OCI-LY1 (cell line): ENCODE data around the gene FOXJ1.

Source experiments
- H2AFZ ChIP-seq: fragments of 200-600 bp; sonication (generic), shearing (Covaris generic); 2 replicates; pipeline ENCODE4 v1.6.0; 2014; ENCODE audit warnings: antibody characterized with exemption, mild to moderate bottlenecking, low read length
- H3F3A ChIP-seq: fragments of 200-600 bp; sonication (generic), shearing (Covaris generic); 2 replicates; pipeline ENCODE4 v1.6.0; 2014; ENCODE audit warnings: mild to moderate bottlenecking, antibody characterized with exemption, low read length, moderate library complexity; ENCODE audit not compliant: insufficient read depth
- H3K27ac ChIP-seq: fragments of 200-600 bp; sonication (generic); 2 replicates; pipeline ENCODE4 v1.5.1; 2014; ENCODE audit warnings: low read length, mixed run types, mild to moderate bottlenecking, low read depth; ENCODE audit not compliant: poor library complexity, severe bottlenecking
- H3K27me3 ChIP-seq: fragments of 200-600 bp; sonication (generic); 2 replicates; pipeline ENCODE4 v1.6.0; 2014; ENCODE audit warnings: antibody characterized with exemption, mild to moderate bottlenecking, low read length, moderate library complexity; ENCODE audit not compliant: insufficient read depth
- H3K36me3 ChIP-seq: fragments of 200-600 bp; sonication (generic); 2 replicates; pipeline ENCODE4 v1.6.1; 2014; ENCODE audit warnings: mild to moderate bottlenecking, antibody characterized with exemption, low read length, moderate library complexity, mixed read lengths; ENCODE audit not compliant: insufficient read depth
- H3K4me1 ChIP-seq: fragments of 200-600 bp; sonication (generic); 2 replicates; pipeline ENCODE4 v1.5.1; 2014; ENCODE audit warnings: mild to moderate bottlenecking, low read length, moderate library complexity; ENCODE audit not compliant: insufficient read depth, severe bottlenecking
- H3K4me2 ChIP-seq: fragments of 200-600 bp; sonication (generic), shearing (Covaris generic); 2 replicates; pipeline ENCODE4 v1.6.1; 2014; ENCODE audit warnings: low read length
- H3K4me3 ChIP-seq: fragments of 200-600 bp; sonication (generic); 2 replicates; pipeline ENCODE4 v1.5.1; 2014; ENCODE audit warnings: low read length, low read depth, mild to moderate bottlenecking, mixed read lengths; ENCODE audit not compliant: poor library complexity, severe bottlenecking
- H3K79me2 ChIP-seq: fragments of 200-600 bp; shearing (Covaris generic); 2 replicates; pipeline ENCODE4 v1.6.1; 2016; ENCODE audit warnings: mixed run types, low read length, mixed read lengths; ENCODE audit not compliant: insufficient read depth
- H3K9ac ChIP-seq: fragments of 200-600 bp; sonication (generic), shearing (Covaris generic); 2 replicates; pipeline ENCODE4 v1.6.1; 2014; ENCODE audit warnings: mild to moderate bottlenecking, low read length, mixed read lengths
- H3K9me2 ChIP-seq: fragments of 200-600 bp; sonication (generic), shearing (Covaris generic); 2 replicates; pipeline ENCODE4 v1.6.1; 2014; ENCODE audit warnings: low read depth, mild to moderate bottlenecking, low read length, mixed read lengths
- H3K9me3 ChIP-seq: fragments of 200-600 bp; shearing (Covaris generic); 2 replicates; pipeline ENCODE4 v1.6.1; 2014; ENCODE audit warnings: low read length, mixed read lengths
- H4K20me1 ChIP-seq: fragments of 200-600 bp; sonication (generic), shearing (Covaris generic); 2 replicates; pipeline ENCODE4 v1.6.0; 2016; ENCODE audit warnings: mild to moderate bottlenecking, low read length; ENCODE audit not compliant: insufficient read depth
- EZH2 ChIP-seq: fragments of 200-600 bp; sonication (generic), shearing (Covaris generic); IDR thresholded peaks from 2 replicates; pipeline ENCODE4 v1.8.0; 2017; ENCODE audit warnings: borderline replicate concordance, mixed run types, mild to moderate bottlenecking, antibody characterized with exemption, low read length, moderate library complexity, mixed read lengths
- TF ChIP-seq, protein P1 (sequence below): fragments of 200-600 bp; sonication (generic), shearing (Covaris generic); IDR thresholded peaks from 2 replicates; pipeline ENCODE4 v1.5.1; 2017; ENCODE audit warnings: mild to moderate bottlenecking, antibody characterized with exemption, low read length, moderate library complexity, mixed read lengths

FOXJ1 gene

GRCh38 chr17:76119409-76120371, 21.4 kb downstream of the FOXJ1 start:
- Histone ChIP-seq H3K27me3 (peaks cover 7% of the 10 kb centered on the region; the same call in 1 of the 2 replicates), H3K36me3 (no peaks in the 10 kb centered on the region), H2AFZ (no peak overlapping the region), H3F3A (no peaks in the 10 kb centered on the region), H3K9ac (no peak overlapping the region), H3K9me3 (no peaks in the 10 kb centered on the region), H3K27ac (no peak overlapping the region), H3K4me2 (no peak overlapping the region), H3K79me2 (no peaks in the 10 kb centered on the region), H3K4me3 (no peak overlapping the region), H4K20me1 (no peaks in the 10 kb centered on the region), H3K4me1 (peaks cover 7% of the 10 kb centered on the region), H3K9me2 (no peaks in the 10 kb centered on the region)
- TF ChIP-seq EZH2, result no peak
- TF ChIP-seq, protein P1, sequence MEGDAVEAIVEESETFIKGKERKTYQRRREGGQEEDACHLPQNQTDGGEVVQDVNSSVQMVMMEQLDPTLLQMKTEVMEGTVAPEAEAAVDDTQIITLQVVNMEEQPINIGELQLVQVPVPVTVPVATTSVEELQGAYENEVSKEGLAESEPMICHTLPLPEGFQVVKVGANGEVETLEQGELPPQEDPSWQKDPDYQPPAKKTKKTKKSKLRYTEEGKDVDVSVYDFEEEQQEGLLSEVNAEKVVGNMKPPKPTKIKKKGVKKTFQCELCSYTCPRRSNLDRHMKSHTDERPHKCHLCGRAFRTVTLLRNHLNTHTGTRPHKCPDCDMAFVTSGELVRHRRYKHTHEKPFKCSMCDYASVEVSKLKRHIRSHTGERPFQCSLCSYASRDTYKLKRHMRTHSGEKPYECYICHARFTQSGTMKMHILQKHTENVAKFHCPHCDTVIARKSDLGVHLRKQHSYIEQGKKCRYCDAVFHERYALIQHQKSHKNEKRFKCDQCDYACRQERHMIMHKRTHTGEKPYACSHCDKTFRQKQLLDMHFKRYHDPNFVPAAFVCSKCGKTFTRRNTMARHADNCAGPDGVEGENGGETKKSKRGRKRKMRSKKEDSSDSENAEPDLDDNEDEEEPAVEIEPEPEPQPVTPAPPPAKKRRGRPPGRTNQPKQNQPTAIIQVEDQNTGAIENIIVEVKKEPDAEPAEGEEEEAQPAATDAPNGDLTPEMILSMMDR, result no peak

DNA sequence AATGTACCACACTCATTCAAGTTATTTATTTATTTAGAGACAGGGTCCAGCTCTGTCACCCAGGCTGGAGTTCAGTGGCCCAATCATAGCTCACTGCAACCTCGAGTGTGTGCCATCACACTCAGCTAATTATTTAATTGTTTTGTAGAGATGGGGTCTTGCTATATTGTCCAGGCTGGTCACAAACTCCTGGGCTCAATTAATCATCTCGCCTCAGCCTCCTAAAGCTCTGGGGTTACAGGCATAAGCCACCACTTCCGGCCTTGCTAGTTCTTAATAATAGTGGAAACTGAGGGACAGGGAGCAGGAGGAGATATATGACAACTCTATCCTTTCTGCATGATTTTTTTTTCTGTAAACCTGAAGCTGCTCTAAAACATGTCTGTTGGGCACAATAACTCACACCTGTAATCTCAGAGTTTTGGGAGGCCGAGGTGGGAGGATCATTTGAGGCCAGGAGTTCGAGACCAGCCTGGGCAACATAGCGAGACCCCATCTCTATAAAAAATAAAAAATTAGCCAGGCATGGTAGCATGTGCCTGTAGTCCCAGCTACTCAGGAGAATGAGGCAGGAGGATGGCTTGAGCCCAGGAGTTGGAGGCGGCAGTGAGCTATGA, 25.8 kb downstream of the FOXJ1 start:
- Histone ChIP-seq H3K4me2 (no peak overlapping the region), H3K4me1 (no peaks in the 10 kb centered on the region), H3K9me3 (no peaks in the 10 kb centered on the region), H3F3A (no peaks in the 10 kb centered on the region), H4K20me1 (no peaks in the 10 kb centered on the region), H3K9ac (no peak overlapping the region), H3K79me2 (no peaks in the 10 kb centered on the region), H2AFZ (no peak overlapping the region), H3K9me2 (no peaks in the 10 kb centered on the region), H3K36me3 (no peaks in the 10 kb centered on the region), H3K4me3 (no peak overlapping the region), H3K27me3 (peaks cover 7% of the 10 kb centered on the region; the same call in 1 of the 2 replicates), H3K27ac (no peak overlapping the region)
- no peak for TF ChIP-seq EZH2

- Histone ChIP-seq H3K4me3 (no peak overlapping the region), H3K9me2 (no peaks in the 10 kb centered on the region), H3K4me1 (no peaks in the 10 kb centered on the region), H3K27ac (no peak overlapping the region), H3K79me2 (no peaks in the 10 kb centered on the region), H3K9me3 (no peaks in the 10 kb centered on the region), H3K36me3 (no peaks in the 10 kb centered on the region), H4K20me1 (no peaks in the 10 kb centered on the region), H2AFZ (no peak overlapping the region), H3K27me3 (peaks cover 7% of the 10 kb centered on the region; the same call in 1 of the 2 replicates), H3K9ac (no peak overlapping the region), H3K4me2 (no peak overlapping the region), H3F3A (no peaks in the 10 kb centered on the region)
- TF ChIP-seq, protein P1, result no peak
- no peak for TF ChIP-seq EZH2
Measured at GRCh38 chr17:76111956-76112355, 29.1 kb downstream of the FOXJ1 start.
